Prostate gland (tissue), 2 donors: Measurements from ENCODE around the gene WDFY3.

Experiments
- CTCF ChIP-seq, 4 experiments: fragments of 200-600 bp in 2 of 4; fragments of 450-650 bp in 2 of 4; sonication (generic) in 2 of 4; IDR thresholded peaks; 1 replicate in 3 of 4; 2 replicates in 1 of 4; pipeline ENCODE4 v1.5.1; 2016 to 2019; ENCODE audit warnings: antibody characterized with exemption in 4 of 4, mild to moderate bottlenecking in 2 of 4, moderate library complexity in 2 of 4
- POLR2A ChIP-seq: fragments of 450-650 bp; IDR thresholded peaks from one replicate; pipeline ENCODE4 v1.6.1; 2016; ENCODE audit warnings: antibody characterized with exemption, mild to moderate bottlenecking

GRCh38 chr4:84808332-84808731 is 158.2 kb downstream of the WDFY3 start:
- TF ChIP-seq POLR2A (no peak), CTCF (IDR thresholded peaks at IDR 0.05) (no peak)
